Measurements from ENCODE around the gene FARS2.
A peak's percentile ranks its signal among the peaks of the same experiment; 100 is the strongest.
"Not testable (repeated sequence)": the region's sequence is repeated elsewhere in the genome, so short reads cannot be mapped to it uniquely, and the experiment has no call there.

FARS2 gene

GRCh38 chr6:5636210-5637030 is 375.1 kb downstream of the FARS2 start:
- no peak for DNase-seq (ENCODE audit: low spot score)

GRCh38 chr6:5637714-5638113 is 376.4 kb downstream of the FARS2 start:
- DNase-seq (ENCODE audit: low spot score), result no peak

GRCh38 chr6:5638666-5639065 is 377.4 kb downstream of the FARS2 start:
- DNase-seq (ENCODE audit: low spot score), result no peak

- DNase-seq (ENCODE audit: low spot score), result no peak
Observed at GRCh38 chr6:5639193-5639592, 377.9 kb downstream of the FARS2 start.

- no peak for DNase-seq (ENCODE audit: low spot score)
Observed at GRCh38 chr6:5640614-5641013, 379.3 kb downstream of the FARS2 start.

- DNase-seq (ENCODE audit: low spot score), result no peak
Observed at GRCh38 chr6:5644523-5645185, 383.3 kb downstream of the FARS2 start.

- peak; percentile 54 for DNase-seq (ENCODE audit: low spot score)
Observed at GRCh38 chr6:5645328-5646290, 384.3 kb downstream of the FARS2 start.

GRCh38 chr6:5652406-5653137 is 391.3 kb downstream of the FARS2 start:
- no peak for DNase-seq (ENCODE audit: low spot score)

GRCh38 chr6:5653801-5654200 is 392.5 kb downstream of the FARS2 start:
- no peak for DNase-seq (ENCODE audit: low spot score)

GRCh38 chr6:5656226-5656625 is 394.9 kb downstream of the FARS2 start:
- DNase-seq (ENCODE audit: low spot score), result no peak

GRCh38 chr6:5656695-5657094 is 395.4 kb downstream of the FARS2 start:
- DNase-seq (ENCODE audit: low spot score), result not testable (repeated sequence)

GRCh38 chr6:5657684-5658430 is 396.5 kb downstream of the FARS2 start:
- no peak for DNase-seq (ENCODE audit: low spot score)

GRCh38 chr6:5659467-5659866 is 398.2 kb downstream of the FARS2 start:
- DNase-seq (ENCODE audit: low spot score), result no peak

GRCh38 chr6:5660772-5661171 is 399.5 kb downstream of the FARS2 start:
- no peak for DNase-seq (ENCODE audit: low spot score)

- no peak for DNase-seq (ENCODE audit: low spot score)
Observed at GRCh38 chr6:5662797-5663196, 401.5 kb downstream of the FARS2 start.

- DNase-seq (ENCODE audit: low spot score), result no peak
Observed at GRCh38 chr6:5663259-5663658, 401.9 kb downstream of the FARS2 start.

GRCh38 chr6:5663739-5664138 is 402.4 kb downstream of the FARS2 start:
- DNase-seq (ENCODE audit: low spot score), result no peak

- DNase-seq (ENCODE audit: low spot score), result no peak
Observed at GRCh38 chr6:5664149-5664548, 402.8 kb downstream of the FARS2 start.

- DNase-seq (ENCODE audit: low spot score), result no peak
Observed at GRCh38 chr6:5665173-5665572, 403.9 kb downstream of the FARS2 start.

- DNase-seq (ENCODE audit: low spot score), result no peak
Observed at GRCh38 chr6:5665667-5666066, 404.4 kb downstream of the FARS2 start.

- no peak for DNase-seq (ENCODE audit: low spot score)
Observed at GRCh38 chr6:5666695-5667094, 405.4 kb downstream of the FARS2 start.
